Mesendoderm (in vitro differentiated cells): ENCODE results near the gene TRMT11.
"Not testable (repeated sequence)": the region's sequence is repeated elsewhere in the genome, so short reads cannot be mapped to it uniquely, and the experiment has no call there.

Source experiments
- DNase-seq: peaks from one replicate; pipeline ENCODE4 v3.0.0; 2013
- H2AK5ac ChIP-seq: 2 replicates; pipeline ENCODE4 v1.6.1; 2013; ENCODE audit warnings: low read length, inconsistent platforms
- H2BK120ac ChIP-seq: 2 replicates; pipeline ENCODE4 v1.6.1; 2013; ENCODE audit warnings: low read depth, mild to moderate bottlenecking, low read length, moderate library complexity, mixed read lengths
- H2BK15ac ChIP-seq: replicated peaks from 2 replicates; pipeline ENCODE4 v1.6.1; 2013; ENCODE audit warnings: low read depth, mild to moderate bottlenecking, moderate library complexity
- H2BK5ac ChIP-seq: 2 replicates; pipeline ENCODE4 v1.6.1; 2013; ENCODE audit warnings: low read length, inconsistent platforms
- H3K18ac ChIP-seq: 2 replicates; pipeline ENCODE4 v1.6.1; 2013; ENCODE audit warnings: mild to moderate bottlenecking, low read length, mixed read lengths
- H3K23ac ChIP-seq: one replicate; pipeline ENCODE4 v1.6.1; 2013; ENCODE audit warnings: low read length
- H3K27ac ChIP-seq: 2 replicates; pipeline ENCODE4 v1.5.1; 2013; ENCODE audit warnings: low read depth, mild to moderate bottlenecking, inconsistent platforms, low read length, moderate library complexity
- H3K27me3 ChIP-seq: 2 replicates; pipeline ENCODE4 v1.6.1; 2013; ENCODE audit warnings: low read length, control low read depth, mild to moderate bottlenecking, inconsistent platforms; ENCODE audit not compliant: insufficient read depth, poor library complexity
- H3K36me3 ChIP-seq: 2 replicates; pipeline ENCODE4 v1.6.1; 2013; ENCODE audit warnings: low read length, inconsistent platforms; ENCODE audit not compliant: control insufficient read depth, insufficient read depth
- H3K4ac ChIP-seq: one replicate; pipeline ENCODE4 v1.6.1; 2013; ENCODE audit warnings: low read depth, mild to moderate bottlenecking, low read length, moderate library complexity
- H3K4me1 ChIP-seq: 2 replicates; pipeline ENCODE4 v1.6.1; 2013; ENCODE audit warnings: low read depth, low read length, inconsistent platforms; ENCODE audit not compliant: control insufficient read depth
- H3K4me2 ChIP-seq: 2 replicates; pipeline ENCODE4 v1.6.1; 2013; ENCODE audit warnings: low read length
- H3K4me3 ChIP-seq: 2 replicates; pipeline ENCODE4 v1.5.1; 2013; ENCODE audit warnings: mild to moderate bottlenecking, low read length
- H3K56ac ChIP-seq: one replicate; pipeline ENCODE4 v1.6.1; 2013; ENCODE audit warnings: low read length
- H3K79me1 ChIP-seq: 2 replicates; pipeline ENCODE4 v1.6.1; 2013; ENCODE audit warnings: low read length, inconsistent platforms
- H3K79me2 ChIP-seq: 2 replicates; pipeline ENCODE4 v1.6.1; 2013; ENCODE audit warnings: mild to moderate bottlenecking, low read length; ENCODE audit not compliant: control insufficient read depth, insufficient read depth
- H3K9ac ChIP-seq: 2 replicates; pipeline ENCODE4 v1.6.1; 2013; ENCODE audit warnings: low read length, inconsistent platforms
- H4K5ac ChIP-seq: one replicate; pipeline ENCODE4 v1.6.1; 2013; ENCODE audit warnings: low read length
- H4K8ac ChIP-seq: one replicate; pipeline ENCODE4 v1.6.1; 2013; ENCODE audit warnings: low read depth, mild to moderate bottlenecking, control low read depth, low read length, moderate library complexity
- WGBS: extraction: QIAGEN DNeasy Blood & Tissue Kit; methylation state at CpG from one replicate; pipeline ENCODE4 v1.1.7; 2013; ENCODE audit warnings: low lambda C conversion rate, missing lambda C conversion rate; ENCODE audit not compliant: insufficient coverage; ENCODE audit errors: extremely low coverage; 5-methylcytosine and 5-hydroxymethylcytosine counted together

The TRMT11 gene

DNA sequence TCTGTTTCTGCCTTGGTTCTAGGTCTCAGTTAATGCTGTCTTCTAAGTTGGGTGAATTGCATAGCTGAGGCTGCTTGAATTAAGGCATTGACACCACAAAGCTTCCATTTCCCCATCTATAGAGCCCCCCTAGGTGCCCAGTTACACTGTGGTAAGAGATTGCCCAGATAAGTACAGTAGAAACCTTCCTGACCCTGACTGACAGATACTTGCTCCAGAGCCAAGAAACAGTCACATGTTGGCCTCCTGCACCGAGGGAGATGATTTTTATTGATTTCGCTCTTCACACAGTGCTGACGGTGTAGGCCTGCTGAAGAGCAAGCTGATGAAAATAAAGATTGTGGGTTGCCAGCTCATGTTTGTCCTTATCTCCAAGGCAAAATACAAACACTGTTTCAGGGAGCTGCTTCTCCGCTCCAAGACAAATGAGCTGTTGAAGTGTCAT, 67.9 kb downstream of the TRMT11 start:
- Histone ChIP-seq H4K8ac (no peak overlapping the region), H3K27me3 (no peaks in the 10 kb centered on the region), H3K4me1 (no peaks in the 10 kb centered on the region), H3K79me2 (no peaks in the 10 kb centered on the region), H3K9ac (no peak overlapping the region), H3K18ac (no peak overlapping the region), H3K27ac (no peak overlapping the region), H3K4me2 (no peak overlapping the region), H2AK5ac (no peak overlapping the region), H3K4ac (no peak overlapping the region), H3K36me3 (peaks cover 5% of the 10 kb centered on the region), H4K5ac (no peak overlapping the region), H3K79me1 (no peaks in the 10 kb centered on the region), H3K4me3 (no peak overlapping the region), H3K56ac (no peak overlapping the region), H2BK15ac (no peak overlapping the region), H2BK5ac (no peak overlapping the region), H2BK120ac (no peak overlapping the region), H3K23ac (no peak overlapping the region)
- no CpG with 5 or more reads among the region's 4 CpGs for WGBS
- DNase-seq: peak; percentile 33

GRCh38 chr6:126054802-126055201, 68.5 kb downstream of the TRMT11 start:
- WGBS: no CpG with 5 or more reads among the region's 4 CpGs
- Histone ChIP-seq H3K4ac (no peak overlapping the region), H2BK120ac (no peak overlapping the region), H4K5ac (no peak overlapping the region), H3K79me2 (no peaks in the 10 kb centered on the region), H2BK15ac (no peak overlapping the region), H3K18ac (no peak overlapping the region), H3K9ac (no peak overlapping the region), H3K36me3 (peaks cover 4% of the 10 kb centered on the region), H3K4me2 (no peak overlapping the region), H3K27ac (no peak overlapping the region), H3K79me1 (no peaks in the 10 kb centered on the region), H4K8ac (no peak overlapping the region), H3K56ac (no peak overlapping the region), H3K27me3 (no peaks in the 10 kb centered on the region), H3K4me1 (no peaks in the 10 kb centered on the region), H3K23ac (no peak overlapping the region), H2AK5ac (no peak overlapping the region), H3K4me3 (no peak overlapping the region), H2BK5ac (no peak overlapping the region)
- no peak for DNase-seq

DNA sequence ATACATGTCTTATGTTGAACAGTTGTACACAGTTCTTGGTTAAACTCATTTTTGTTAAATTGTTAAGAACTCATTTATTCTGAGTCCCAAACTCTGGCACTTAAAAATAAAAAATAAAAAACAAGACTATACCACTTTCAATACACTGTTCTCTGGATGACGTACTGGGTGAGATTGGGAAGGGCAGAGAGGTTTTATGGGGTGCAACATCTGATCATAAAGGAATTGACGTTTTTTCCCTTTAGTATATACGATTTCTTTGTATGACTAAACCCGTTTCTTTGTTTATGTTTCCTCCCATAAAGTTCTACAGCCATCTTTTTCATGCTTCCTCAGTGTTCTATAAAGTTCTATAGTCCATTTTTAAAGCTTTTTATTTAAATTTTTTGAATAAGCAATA, 69.1 kb downstream of the TRMT11 start:
- Histone ChIP-seq H3K4me3 (no peak overlapping the region), H2AK5ac (no peak overlapping the region), H4K5ac (no peak overlapping the region), H2BK120ac (no peak overlapping the region), H4K8ac (no peak overlapping the region), H3K9ac (no peak overlapping the region), H3K56ac (no peak overlapping the region), H2BK5ac (no peak overlapping the region), H3K4me2 (no peak overlapping the region), H3K36me3 (peaks cover 3% of the 10 kb centered on the region), H3K18ac (no peak overlapping the region), H3K27ac (no peak overlapping the region), H3K27me3 (no peaks in the 10 kb centered on the region), H3K23ac (no peak overlapping the region), H2BK15ac (no peak overlapping the region), H3K4ac (no peak overlapping the region), H3K79me2 (no peaks in the 10 kb centered on the region), H3K79me1 (no peaks in the 10 kb centered on the region), H3K4me1 (no peaks in the 10 kb centered on the region)
- no CpG with 5 or more reads among the region's 4 CpGs for WGBS
- DNase-seq: no peak

DNA sequence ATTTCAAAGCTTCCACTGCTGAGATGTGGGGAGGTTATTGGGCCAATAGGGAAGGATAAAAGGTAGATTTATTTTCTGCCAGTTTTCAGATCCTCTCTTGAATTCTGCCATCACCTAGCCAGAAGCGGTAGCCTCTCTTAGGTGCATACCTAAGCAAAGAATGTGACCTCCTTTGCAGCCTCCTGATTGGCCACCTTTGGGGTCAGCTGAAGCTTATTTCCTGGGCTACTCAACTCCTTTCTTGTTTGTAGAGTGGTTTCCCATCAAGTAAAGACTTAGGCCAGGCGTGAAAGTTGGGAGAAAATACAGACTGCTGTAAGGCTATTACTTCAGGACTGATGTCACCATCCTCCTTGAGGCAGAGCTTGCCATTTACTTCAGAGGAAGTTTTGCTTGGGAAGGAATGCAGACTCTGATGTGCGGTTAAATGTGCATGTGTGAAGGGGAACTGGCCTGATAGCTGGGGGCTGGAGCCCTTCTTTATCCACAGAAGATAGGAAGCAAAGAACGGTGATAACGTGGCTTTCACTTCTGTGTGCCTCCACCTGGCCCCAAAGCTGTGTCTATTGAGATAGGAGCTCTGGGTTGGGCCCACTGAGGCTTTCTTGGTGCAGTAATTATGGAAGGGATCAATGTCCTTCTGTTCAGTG, 70.1 kb downstream of the TRMT11 start:
- no peak overlapping the region for H3K4me2 ChIP-seq
- no peak overlapping the region for H3K23ac ChIP-seq
- H4K5ac ChIP-seq: no peak overlapping the region
- no peak overlapping the region for H4K8ac ChIP-seq
- H2BK5ac ChIP-seq: no peak overlapping the region
- H3K79me2 ChIP-seq: no peaks in the 10 kb centered on the region
- WGBS: no CpG with 5 or more reads among the region's 5 CpGs
- no peak overlapping the region for H3K18ac ChIP-seq
- no peak overlapping the region for H2AK5ac ChIP-seq
- no peak overlapping the region for H2BK15ac ChIP-seq
- H3K4me3 ChIP-seq: no peak overlapping the region
- no peak overlapping the region for H3K9ac ChIP-seq
- no peak overlapping the region for H3K27ac ChIP-seq
- no peak overlapping the region for H2BK120ac ChIP-seq
- peak; percentile 69 for DNase-seq
- no peaks in the 10 kb centered on the region for H3K4me1 ChIP-seq
- H3K27me3 ChIP-seq: no peaks in the 10 kb centered on the region
- H3K56ac ChIP-seq: no peak overlapping the region
- H3K4ac ChIP-seq: no peak overlapping the region
- H3K79me1 ChIP-seq: no peaks in the 10 kb centered on the region
- H3K36me3 ChIP-seq: peaks cover 3% of the 10 kb centered on the region

DNA sequence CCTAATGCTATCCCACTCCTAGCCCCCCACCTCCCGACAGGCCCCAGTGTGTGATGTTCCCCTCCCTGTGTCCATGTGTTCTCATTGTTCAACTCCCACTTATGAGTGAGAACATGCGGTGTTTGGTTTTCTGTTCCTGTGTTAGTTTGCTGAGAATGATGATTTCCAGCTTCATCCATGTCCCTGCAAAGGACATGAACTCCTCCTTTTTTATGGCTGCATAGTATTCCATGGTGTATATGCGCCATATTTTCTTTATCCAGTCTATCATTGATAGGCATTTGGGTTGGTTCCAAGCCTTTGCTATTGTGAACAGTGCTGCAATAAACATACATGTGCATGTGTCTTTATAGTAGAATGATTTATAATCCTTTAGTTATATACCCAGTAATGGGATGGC, 71.7 kb downstream of the TRMT11 start:
- not testable (repeated sequence) for H3K4ac ChIP-seq, H3K4me1 ChIP-seq, H4K5ac ChIP-seq, H2BK15ac ChIP-seq, H3K27me3 ChIP-seq, H3K18ac ChIP-seq, H3K9ac ChIP-seq, H3K36me3 ChIP-seq, DNase-seq, H3K4me3 ChIP-seq, H3K23ac ChIP-seq, H4K8ac ChIP-seq, H3K56ac ChIP-seq, H2BK120ac ChIP-seq, H3K4me2 ChIP-seq, H3K27ac ChIP-seq, H2AK5ac ChIP-seq, H3K79me1 ChIP-seq, H3K79me2 ChIP-seq, H2BK5ac ChIP-seq
- no CpG with 5 or more reads among the region's 3 CpGs for WGBS

GRCh38 chr6:126060400-126060799, 74.1 kb downstream of the TRMT11 start:
- H2BK15ac ChIP-seq: no peak overlapping the region
- no peak overlapping the region for H4K5ac ChIP-seq
- H3K79me2 ChIP-seq: no peaks in the 10 kb centered on the region
- no peak for DNase-seq
- no peaks in the 10 kb centered on the region for H3K79me1 ChIP-seq
- H3K23ac ChIP-seq: no peak overlapping the region
- no peaks in the 10 kb centered on the region for H3K27me3 ChIP-seq
- no peak overlapping the region for H2BK5ac ChIP-seq
- no peak overlapping the region for H3K27ac ChIP-seq
- no peaks in the 10 kb centered on the region for H3K36me3 ChIP-seq
- peaks cover 5% of the 10 kb centered on the region for H3K4me1 ChIP-seq
- H3K4me3 ChIP-seq: no peak overlapping the region
- H2BK120ac ChIP-seq: no peak overlapping the region
- WGBS: no CpG with 5 or more reads among the region's 5 CpGs
- no peak overlapping the region for H3K9ac ChIP-seq
- H3K56ac ChIP-seq: no peak overlapping the region
- no peak overlapping the region for H3K18ac ChIP-seq
- no peak overlapping the region for H2AK5ac ChIP-seq
- H4K8ac ChIP-seq: no peak overlapping the region
- H3K4me2 ChIP-seq: no peak overlapping the region
- no peak overlapping the region for H3K4ac ChIP-seq
